GM12878 (cell line): ENCODE data around the gene C2orf92. TPM values are rescaled to one million over a fixed set of nuclear protein-coding genes. Genes with fewer than 3 reads are reported as not detected.

Experiments used
- ATAC-seq: fragments of 200-7000 bp; cut with Tn5 transposase; 3 replicates; pipeline ENCODE4 v1.9.1; 2020; ENCODE audit warnings: mild to moderate bottlenecking, moderate library complexity
- BruUV-seq: library from RNA; stranded (reverse); fragments of 400-500 nt; replicated peaks from 2 replicates; lab custom pipeline; 2021; lab: Mats Ljungman, UMichigan
- CTCF ChIA-PET: fragments of 300-600 bp; sonication (Branson Sonifier 250); formaldehyde crosslinking; extraction: SDS; loops from one replicate; lab custom pipeline; 2021; ENCODE audit warnings: inconsistent platforms; lab: Yijun Ruan, JAX
- POLR2A ChIA-PET: fragments of 350-600 bp; formaldehyde crosslinking; extraction: SDS; loops from one replicate; lab custom pipeline; 2021; ENCODE audit warnings: inconsistent platforms; lab: Charles Lee
- RAD21 ChIA-PET: fragments of 300-600 bp; sonication (Branson Sonifier 250); formaldehyde crosslinking; loops from one replicate; lab custom pipeline; 2023; ENCODE audit warnings: antibody characterized with exemption; ENCODE audit not compliant: unreplicated experiment; lab: Charles Lee
- SMC1A ChIA-PET: fragments of 300-600 bp; sonication (Branson Sonifier 250); formaldehyde crosslinking; loops from one replicate; lab custom pipeline; 2023; ENCODE audit not compliant: unreplicated experiment, uncharacterized antibody; lab: Charles Lee
- DNase-seq: peaks from one replicate; pipeline ENCODE4 v3.0.0-alpha.2; 2011; ENCODE audit warnings: low read depth, low spot score
- FAIRE-seq: peaks from 3 replicates; lab custom pipeline; 2011; peaks lifted over from hg19 to GRCh38; lab: Jason Lieb, UNC
- H2AFZ ChIP-seq: 2 replicates; pipeline ENCODE4 v1.6.0; 2011; ENCODE audit warnings: low read depth, low read length, control low read depth; ENCODE audit not compliant: control insufficient read depth
- H3K27ac ChIP-seq: 2 replicates; pipeline ENCODE4 v1.5.1; 2011; ENCODE audit warnings: control low read depth; ENCODE audit not compliant: control insufficient read depth, insufficient read depth
- H3K27me3 ChIP-seq, 2 experiments: replicated peaks in 1 of 2; 2 replicates each; pipeline versions ENCODE4 v1.6.0 to v1.6.1; 2011; ENCODE audit warnings: low read length in 1 of 2; ENCODE audit not compliant: control insufficient read depth in 2 of 2, insufficient read depth in 2 of 2
- H3K36me3 ChIP-seq, 2 experiments: 2 replicates each; pipeline ENCODE4 v1.5.1; 2011; ENCODE audit warnings: low read length in 1 of 2; ENCODE audit not compliant: control insufficient read depth in 2 of 2, insufficient read depth in 2 of 2
- H3K4me1 ChIP-seq: 2 replicates; pipeline ENCODE4 v1.6.1; 2011; ENCODE audit warnings: mild to moderate bottlenecking, low read length, moderate library complexity, mixed read lengths; ENCODE audit not compliant: control insufficient read depth, insufficient read depth
- H3K4me2 ChIP-seq: 2 replicates; pipeline ENCODE4 v1.6.0; 2011; ENCODE audit warnings: control low read depth; ENCODE audit not compliant: control insufficient read depth, insufficient read depth
- H3K4me3 ChIP-seq: fragments of 200-600 bp; sonication (generic); 2 replicates; pipeline ENCODE4 v1.5.1; 2016
- H3K79me2 ChIP-seq: 2 replicates; pipeline ENCODE4 v1.6.0; 2011; ENCODE audit warnings: low read length; ENCODE audit not compliant: control insufficient read depth, insufficient read depth
- H3K9ac ChIP-seq: 2 replicates; pipeline ENCODE4 v1.8.0; 2011; ENCODE audit warnings: low read length, control low read depth, mixed read lengths; ENCODE audit not compliant: control insufficient read depth, insufficient read depth
- H3K9me3 ChIP-seq: replicated peaks from 3 replicates; pipeline ENCODE4 v1.5.1; 2011; ENCODE audit warnings: mild to moderate bottlenecking, low read length; ENCODE audit not compliant: control insufficient read depth, insufficient read depth
- H4K20me1 ChIP-seq: 2 replicates; pipeline ENCODE4 v1.6.0; 2011; ENCODE audit not compliant: control insufficient read depth, insufficient read depth
- ESRRA ChIP-seq: IDR thresholded peaks from 2 replicates; pipeline ENCODE4 v1.6.1; 2012; ENCODE audit warnings: mild to moderate bottlenecking, low read length, improper control_type of control experiment
- FOXM1 ChIP-seq: IDR thresholded peaks from 2 replicates; pipeline ENCODE4 v1.6.1; 2012; ENCODE audit warnings: low read depth, mild to moderate bottlenecking, inconsistent platforms, low read length, moderate library complexity
- IRF3 ChIP-seq: fragments of 450-650 bp; IDR thresholded peaks from 2 replicates; pipeline ENCODE4 v1.6.1; 2014; ENCODE audit warnings: mild to moderate bottlenecking
- IRF5 ChIP-seq: fragments of 450-650 bp; IDR thresholded peaks from 2 replicates; pipeline ENCODE4 v1.6.1; 2017; ENCODE audit warnings: borderline replicate concordance
- NR2C1 ChIP-seq: fragments of 450-650 bp; IDR thresholded peaks from 2 replicates; pipeline ENCODE4 v1.6.1; 2017; ENCODE audit warnings: antibody characterized with exemption, mild to moderate bottlenecking, moderate library complexity
- RFX5 ChIP-seq: IDR thresholded peaks from 2 replicates; pipeline ENCODE4 v1.6.1; 2011; ENCODE audit warnings: low read depth, low read length, improper control_type of control experiment
- TBL1XR1 ChIP-seq: IDR thresholded peaks from 2 replicates; pipeline ENCODE4 v1.6.1; 2012; ENCODE audit warnings: low read depth, low read length, improper control_type of control experiment
- WGBS: methylation state at CpG from one replicate; pipeline ENCODE4 v1.1.6; 2016; ENCODE audit warnings: low lambda C conversion rate; ENCODE audit not compliant: insufficient replicate concordance, insufficient coverage; ENCODE audit errors: missing lambda C conversion rate; 5-methylcytosine and 5-hydroxymethylcytosine counted together
- in situ Hi-C: fragments of 300-500 bp; cut with MboI; formaldehyde crosslinking; loops from 9 replicates; pipeline ENCODE4 v1.14.3; 2018; ENCODE audit warnings: mixed read lengths
- intact Hi-C: fragments of 100-400 bp; cut with micrococcal nuclease; formaldehyde crosslinking; loops from one replicate; pipeline ENCODE4 v1.14.2; 2022; ENCODE audit not compliant: unreplicated experiment
- polyA plus RNA-seq, 11 experiments: library from polyadenylated mRNA; depleted of rRNA in 4 of 11; unstranded in 6 of 11; stranded (reverse) in 5 of 11; fragments of >200 nt; fragmentation: Nextera tagmentation in 4 of 11; fragmentation: Illumina TruSeq in 1 of 11; extraction: Ambion mirVana in 4 of 11; extraction: Trizol in 1 of 11; gene quantifications; 1 replicate in 1 of 11; 2 replicates in 10 of 11; pipeline versions ENCODE4 v1.2.1 to v1.2.3, GENCODE V29; 2011 to 2016; ENCODE audit warnings: inconsistent platforms in 2 of 11, missing spikeins in 2 of 11, low read depth in 1 of 11
- total RNA-seq, 4 experiments: library from RNA; depleted of rRNA in 3 of 4; stranded (reverse); fragments of >200 nt in 3 of 4; fragmentation: Illumina TruSeq in 1 of 4; extraction: Trizol in 1 of 4; gene quantifications; 2 replicates each; pipeline versions ENCODE4 v1.2.1 to v1.2.3, GENCODE V29; 2013 to 2021
- TF ChIP-seq, protein P1 (sequence below): IDR thresholded peaks from 2 replicates; pipeline ENCODE4 v1.6.1; 2012; ENCODE audit warnings: improper control_type of control experiment, low read depth, low read length; ENCODE audit not compliant: insufficient replicate concordance
- TF ChIP-seq, protein P2 (sequence below): fragments of 450-650 bp; IDR thresholded peaks from 2 replicates; pipeline ENCODE4 v1.6.1; 2016; ENCODE audit warnings: mild to moderate bottlenecking

The C2orf92 gene
- total and polyA plus RNA-seq, 10 of the 15 experiments (the other 5 are each of a cell fraction or from before 2014, with no cell fraction given): 0.40 to 10.1 (median 3.7) TPM

DNA sequence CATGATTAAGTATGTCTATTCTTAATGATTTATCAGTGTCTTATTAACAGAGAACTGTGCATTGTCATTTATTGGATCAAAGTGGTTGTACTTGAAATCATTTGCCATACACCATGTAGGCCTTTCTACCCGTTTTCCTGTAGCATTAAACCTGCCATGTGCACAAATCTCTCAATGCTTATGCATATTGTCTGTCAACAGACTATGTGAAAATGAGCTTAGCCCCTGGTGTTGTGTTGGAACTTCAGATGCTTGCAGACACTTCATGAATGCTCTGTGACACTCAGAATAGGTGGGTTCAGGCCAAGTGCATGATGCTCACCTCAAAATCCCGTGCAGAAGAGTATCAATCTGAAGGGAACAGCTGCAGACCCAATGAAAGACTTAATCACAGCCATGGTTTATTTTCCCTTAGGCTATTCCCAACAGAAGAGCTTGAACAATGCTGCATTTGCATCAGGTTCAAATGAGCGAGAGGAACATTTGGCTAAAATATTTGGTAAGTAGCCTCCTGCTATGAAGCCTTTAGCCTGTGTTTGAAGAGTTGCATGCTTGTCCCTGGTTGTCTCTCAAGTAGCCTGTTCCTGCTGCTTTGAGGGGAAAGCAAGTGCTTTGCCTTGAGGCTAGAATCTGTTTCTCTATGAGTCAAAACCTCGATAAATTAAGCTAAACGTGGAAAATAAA is 6.1 kb downstream of the C2orf92 start:
- ChIA-PET SMC1A (interaction anchor here (1.3 to 3.1 kb wide), 4 partner anchors 11 to 29 kb away, joined by 7 to 32 read pairs (median 14); partner anchors contain the start of genes ACTR1B and COX5B), POLR2A (interaction anchor here (0.6 to 3.4 kb wide), 7 partner anchors 9 to 43 kb away, joined by 3 to 25 read pairs (median 12); partner anchors contain the start of genes ACTR1B and COX5B), RAD21 (interaction anchor here (1.4 to 3.6 kb wide), 3 partner anchors 11 to 30 kb away, joined by 6 to 27 read pairs (median 22); partner anchors contain the start of genes ACTR1B and COX5B), CTCF (interaction anchor here (0.7 to 3.3 kb wide), 11 partner anchors 9 to 317 kb away, joined by 3 to 26 read pairs (median 4); partner anchors contain the start of gene ACTR1B)
- Histone ChIP-seq H3K27ac (no peak overlapping the region), H3K4me1 (peaks cover 9% of the 10 kb centered on the region), H4K20me1 (no peaks in the 10 kb centered on the region), H3K79me2 (no peaks in the 10 kb centered on the region), H3K27me3 (no peaks in the 10 kb centered on the region), H3K4me2 (no peak overlapping the region), H2AFZ (no peak overlapping the region), H3K9ac (no peak overlapping the region), H3K9me3 (no peaks in the 10 kb centered on the region; the same call in 2 of the 3 replicates), H3K36me3 (no peaks in the 10 kb centered on the region), H3K4me3 (no peak overlapping the region)
- no peak for ATAC-seq
- FAIRE-seq: no peak
- 38% methylated on average over 5 of the region's 5 CpGs for WGBS
- no peak for DNase-seq
- BruUV-seq: no TSS peak
- TF ChIP-seq ESRRA: no peak
- TF ChIP-seq RFX5: no peak
- TF ChIP-seq FOXM1: no peak
- TF ChIP-seq, protein P1, sequence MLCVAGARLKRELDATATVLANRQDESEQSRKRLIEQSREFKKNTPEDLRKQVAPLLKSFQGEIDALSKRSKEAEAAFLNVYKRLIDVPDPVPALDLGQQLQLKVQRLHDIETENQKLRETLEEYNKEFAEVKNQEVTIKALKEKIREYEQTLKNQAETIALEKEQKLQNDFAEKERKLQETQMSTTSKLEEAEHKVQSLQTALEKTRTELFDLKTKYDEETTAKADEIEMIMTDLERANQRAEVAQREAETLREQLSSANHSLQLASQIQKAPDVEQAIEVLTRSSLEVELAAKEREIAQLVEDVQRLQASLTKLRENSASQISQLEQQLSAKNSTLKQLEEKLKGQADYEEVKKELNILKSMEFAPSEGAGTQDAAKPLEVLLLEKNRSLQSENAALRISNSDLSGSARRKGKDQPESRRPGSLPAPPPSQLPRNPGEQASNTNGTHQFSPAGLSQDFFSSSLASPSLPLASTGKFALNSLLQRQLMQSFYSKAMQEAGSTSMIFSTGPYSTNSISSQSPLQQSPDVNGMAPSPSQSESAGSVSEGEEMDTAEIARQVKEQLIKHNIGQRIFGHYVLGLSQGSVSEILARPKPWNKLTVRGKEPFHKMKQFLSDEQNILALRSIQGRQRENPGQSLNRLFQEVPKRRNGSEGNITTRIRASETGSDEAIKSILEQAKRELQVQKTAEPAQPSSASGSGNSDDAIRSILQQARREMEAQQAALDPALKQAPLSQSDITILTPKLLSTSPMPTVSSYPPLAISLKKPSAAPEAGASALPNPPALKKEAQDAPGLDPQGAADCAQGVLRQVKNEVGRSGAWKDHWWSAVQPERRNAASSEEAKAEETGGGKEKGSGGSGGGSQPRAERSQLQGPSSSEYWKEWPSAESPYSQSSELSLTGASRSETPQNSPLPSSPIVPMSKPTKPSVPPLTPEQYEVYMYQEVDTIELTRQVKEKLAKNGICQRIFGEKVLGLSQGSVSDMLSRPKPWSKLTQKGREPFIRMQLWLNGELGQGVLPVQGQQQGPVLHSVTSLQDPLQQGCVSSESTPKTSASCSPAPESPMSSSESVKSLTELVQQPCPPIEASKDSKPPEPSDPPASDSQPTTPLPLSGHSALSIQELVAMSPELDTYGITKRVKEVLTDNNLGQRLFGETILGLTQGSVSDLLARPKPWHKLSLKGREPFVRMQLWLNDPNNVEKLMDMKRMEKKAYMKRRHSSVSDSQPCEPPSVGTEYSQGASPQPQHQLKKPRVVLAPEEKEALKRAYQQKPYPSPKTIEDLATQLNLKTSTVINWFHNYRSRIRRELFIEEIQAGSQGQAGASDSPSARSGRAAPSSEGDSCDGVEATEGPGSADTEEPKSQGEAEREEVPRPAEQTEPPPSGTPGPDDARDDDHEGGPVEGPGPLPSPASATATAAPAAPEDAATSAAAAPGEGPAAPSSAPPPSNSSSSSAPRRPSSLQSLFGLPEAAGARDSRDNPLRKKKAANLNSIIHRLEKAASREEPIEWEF: no peak
- no peak for TF ChIP-seq IRF5
- no peak for TF ChIP-seq IRF3
- no peak for TF ChIP-seq TBL1XR1
- no peak for TF ChIP-seq NR2C1
- TF ChIP-seq, protein P2, sequence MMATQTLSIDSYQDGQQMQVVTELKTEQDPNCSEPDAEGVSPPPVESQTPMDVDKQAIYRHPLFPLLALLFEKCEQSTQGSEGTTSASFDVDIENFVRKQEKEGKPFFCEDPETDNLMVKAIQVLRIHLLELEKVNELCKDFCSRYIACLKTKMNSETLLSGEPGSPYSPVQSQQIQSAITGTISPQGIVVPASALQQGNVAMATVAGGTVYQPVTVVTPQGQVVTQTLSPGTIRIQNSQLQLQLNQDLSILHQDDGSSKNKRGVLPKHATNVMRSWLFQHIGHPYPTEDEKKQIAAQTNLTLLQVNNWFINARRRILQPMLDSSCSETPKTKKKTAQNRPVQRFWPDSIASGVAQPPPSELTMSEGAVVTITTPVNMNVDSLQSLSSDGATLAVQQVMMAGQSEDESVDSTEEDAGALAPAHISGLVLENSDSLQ: no peak
- intact Hi-C loops (no loop called here), in situ Hi-C loops (no loop called here)
